H1 (cell line): ENCODE measurements around the gene UPF2. TPM values are rescaled to one million over a fixed set of nuclear protein-coding genes. Genes with fewer than 3 reads are reported as not detected.
"Not testable (repeated sequence)": the region's sequence is repeated elsewhere in the genome, so short reads cannot be mapped to it uniquely, and the experiment has no call there.

Experiments used
- CTCF ChIA-PET: fragments of 300-600 bp; sonication (Branson Sonifier 250); formaldehyde crosslinking; loops from one replicate; lab custom pipeline; 2021; ENCODE audit not compliant: partially characterized antibody; lab: Charles Lee
- POLR2A ChIA-PET: fragments of 300-600 bp; sonication (Branson Sonifier 250); formaldehyde crosslinking; loops from one replicate; lab custom pipeline; 2021; ENCODE audit warnings: inconsistent platforms; ENCODE audit not compliant: partially characterized antibody; lab: Charles Lee
- DNase-seq, 2 experiments: peaks; one replicate each; pipeline versions ENCODE4 v3.0.0 to v3.0.0-alpha.2; 2010 to 2022; ENCODE audit warnings: low spot score in 2 of 2, low read depth in 1 of 2, mixed read lengths in 1 of 2
- FAIRE-seq: peaks from 2 replicates; lab custom pipeline; 2011; peaks lifted over from hg19 to GRCh38; lab: Jason Lieb, UNC
- H2AFZ ChIP-seq: 2 replicates; pipeline ENCODE4 v1.8.1; 2012; ENCODE audit warnings: low read length, inconsistent platforms
- H2AK5ac ChIP-seq: 2 replicates; pipeline ENCODE4 v1.6.1; 2013; ENCODE audit warnings: low read depth, low read length
- H2BK120ac ChIP-seq: replicated peaks from 2 replicates; pipeline ENCODE3; 2013; ENCODE audit warnings: low read depth, low read length, inconsistent platforms
- H2BK12ac ChIP-seq: 2 replicates; pipeline ENCODE4 v1.6.1; 2013; ENCODE audit warnings: low read depth, low read length
- H2BK15ac ChIP-seq: 2 replicates; pipeline ENCODE4 v1.6.1; 2013; ENCODE audit warnings: low read length
- H2BK20ac ChIP-seq: 2 replicates; pipeline ENCODE4 v1.6.1; 2013; ENCODE audit warnings: low read length
- H2BK5ac ChIP-seq: 2 replicates; pipeline ENCODE4 v1.6.1; 2013; ENCODE audit warnings: low read depth, low read length
- H3K14ac ChIP-seq: 2 replicates; pipeline ENCODE4 v1.6.1; 2013; ENCODE audit warnings: inconsistent platforms; ENCODE audit not compliant: insufficient read length
- H3K18ac ChIP-seq: 2 replicates; pipeline ENCODE4 v1.6.1; 2013; ENCODE audit warnings: low read length; ENCODE audit errors: extremely low read depth
- H3K23ac ChIP-seq: 2 replicates; pipeline ENCODE4 v1.6.1; 2013; ENCODE audit warnings: inconsistent platforms; ENCODE audit not compliant: insufficient read length
- H3K23me2 ChIP-seq: 2 replicates; pipeline ENCODE4 v1.6.1; 2013; ENCODE audit warnings: low read depth, low read length
- H3K27ac ChIP-seq: 2 replicates; pipeline ENCODE4 v1.6.1; 2011; ENCODE audit warnings: low read depth, low read length, inconsistent platforms
- H3K27me3 ChIP-seq, 4 experiments: replicated peaks in 1 of 4; 1 replicate in 1 of 4; 2 replicates in 3 of 4; pipeline versions ENCODE4 v1.6.1 to v1.8.1; 2011 to 2013; ENCODE audit warnings: low read length in 3 of 4, mild to moderate bottlenecking in 3 of 4, inconsistent platforms in 2 of 4, mixed read lengths in 2 of 4, moderate library complexity in 1 of 4; ENCODE audit not compliant: control insufficient read depth in 3 of 4, insufficient read depth in 3 of 4; ENCODE audit errors: extremely low read depth in 1 of 4
- H3K36me3 ChIP-seq, 4 experiments: 2 replicates each; pipeline versions ENCODE4 v1.6.1 to v1.8.1; 2011 to 2013; ENCODE audit warnings: mild to moderate bottlenecking in 4 of 4, low read length in 3 of 4, moderate library complexity in 2 of 4, control low read depth in 1 of 4, inconsistent platforms in 1 of 4; ENCODE audit not compliant: insufficient read depth in 4 of 4, control insufficient read depth in 2 of 4
- H3K4ac ChIP-seq: replicated peaks from 2 replicates; pipeline ENCODE3; 2013; ENCODE audit warnings: low read length, low read depth, mixed read lengths, inconsistent platforms; ENCODE audit not compliant: insufficient read length
- H3K4me1 ChIP-seq, 4 experiments: replicated peaks in 1 of 4; 1 replicate in 1 of 4; 2 replicates in 3 of 4; pipeline versions ENCODE4 v1.6.1 to v1.8.1; 2011 to 2013; ENCODE audit warnings: low read length in 3 of 4, inconsistent platforms in 2 of 4, mixed read lengths in 1 of 4; ENCODE audit not compliant: insufficient read depth in 4 of 4, control insufficient read depth in 3 of 4
- H3K4me2 ChIP-seq, 2 experiments: 2 replicates each; pipeline versions ENCODE4 v1.6.1 to v1.8.1; 2011 to 2013; ENCODE audit warnings: low read depth in 2 of 2, low read length in 2 of 2, control low read depth in 1 of 2, inconsistent platforms in 1 of 2, mild to moderate bottlenecking in 1 of 2; ENCODE audit not compliant: insufficient read depth in 1 of 2
- H3K4me3 ChIP-seq, 4 experiments: fragments of 200-600, 300-600 bp in 1 of 4; sonication (generic), shearing (Covaris generic), sonication (Bioruptor Twin) in 1 of 4; 2 replicates each; pipeline versions ENCODE4 v1.5.1 to v1.8.1; 2011 to 2016; ENCODE audit warnings: low read length in 4 of 4, low read depth in 3 of 4, control low read depth in 2 of 4, inconsistent platforms in 2 of 4, mild to moderate bottlenecking in 2 of 4, mixed read lengths in 1 of 4, moderate library complexity in 1 of 4; ENCODE audit not compliant: insufficient read depth in 2 of 4; ENCODE audit errors: extremely low read depth in 1 of 4
- H3K56ac ChIP-seq: replicated peaks from 2 replicates; pipeline ENCODE3; 2013; ENCODE audit warnings: low read depth, mild to moderate bottlenecking, mixed read lengths, low read length, inconsistent platforms; ENCODE audit not compliant: insufficient read length
- H3K79me1 ChIP-seq: 2 replicates; pipeline ENCODE4 v1.6.1; 2013; ENCODE audit warnings: low read depth, low read length, control low read depth
- H3K79me2 ChIP-seq, 2 experiments: 2 replicates each; pipeline versions ENCODE4 v1.6.1 to v1.8.1; 2012 to 2013; ENCODE audit warnings: low read length in 2 of 2, mild to moderate bottlenecking in 2 of 2, inconsistent platforms in 1 of 2; ENCODE audit not compliant: insufficient read depth in 2 of 2, control insufficient read depth in 1 of 2
- H3K9ac ChIP-seq, 4 experiments: replicated peaks in 1 of 4; 1 replicate in 1 of 4; 2 replicates in 3 of 4; pipeline versions ENCODE4 v1.6.1 to v1.8.1; 2011 to 2013; ENCODE audit warnings: low read depth in 3 of 4, low read length in 3 of 4, control low read depth in 2 of 4, mild to moderate bottlenecking in 2 of 4, moderate library complexity in 2 of 4, inconsistent platforms in 1 of 4; ENCODE audit errors: extremely low read depth in 1 of 4
- H3K9me3 ChIP-seq, 2 experiments: 2 replicates each; pipeline versions ENCODE4 v1.6.1 to v1.8.1; 2012 to 2013; ENCODE audit warnings: mild to moderate bottlenecking in 2 of 2, moderate library complexity in 2 of 2, control low read depth in 1 of 2, inconsistent platforms in 1 of 2, low read depth in 1 of 2, low read length in 1 of 2, mixed read lengths in 1 of 2; ENCODE audit not compliant: insufficient read depth in 2 of 2
- H4K20me1 ChIP-seq, 2 experiments: replicated peaks in 1 of 2; 2 replicates each; pipeline versions ENCODE3 to v1.8.1; 2011 to 2013; ENCODE audit warnings: inconsistent platforms in 2 of 2, low read length in 2 of 2, mild to moderate bottlenecking in 1 of 2; ENCODE audit not compliant: insufficient read depth in 2 of 2, control insufficient read depth in 1 of 2
- H4K5ac ChIP-seq: 2 replicates; pipeline ENCODE4 v1.6.1; 2013; ENCODE audit warnings: low read length, low read depth, mixed read lengths, inconsistent platforms; ENCODE audit not compliant: insufficient read length
- H4K8ac ChIP-seq: 2 replicates; pipeline ENCODE4 v1.8.0; 2013; ENCODE audit warnings: mild to moderate bottlenecking, moderate library complexity, low read length, inconsistent platforms; ENCODE audit not compliant: insufficient read depth; ENCODE audit errors: extremely low read depth
- H4K91ac ChIP-seq: replicated peaks from 2 replicates; pipeline ENCODE3; 2013; ENCODE audit warnings: low read length, mixed read lengths, inconsistent platforms; ENCODE audit not compliant: insufficient read length
- ATF2 ChIP-seq: IDR thresholded peaks from 2 replicates; pipeline ENCODE4 v1.6.1; 2012; ENCODE audit warnings: low read length, inconsistent platforms
- ATF3 ChIP-seq: IDR thresholded peaks from 2 replicates; pipeline ENCODE4 v1.6.1; 2011; ENCODE audit warnings: low read depth, mild to moderate bottlenecking, low read length; ENCODE audit not compliant: insufficient read depth
- KDM5A ChIP-seq: fragments of 200-600 bp; IDR thresholded peaks from 2 replicates; pipeline ENCODE4 v1.7.1; 2012; ENCODE audit warnings: mild to moderate bottlenecking, low read length, inconsistent platforms, mixed read lengths
- RAD21 ChIP-seq, 2 experiments: IDR thresholded peaks in 1 of 2; conservative IDR thresholded peaks in 1 of 2; 2 replicates each; pipeline ENCODE4 v1.6.1; 2011; ENCODE audit warnings: low read depth in 2 of 2, low read length in 2 of 2, improper control_type of control experiment in 1 of 2, inconsistent platforms in 1 of 2, mild to moderate bottlenecking in 1 of 2, moderate library complexity in 1 of 2
- TBP ChIP-seq: IDR thresholded peaks from 2 replicates; pipeline ENCODE4 v1.6.1; 2011; ENCODE audit warnings: low read depth, low read length, improper control_type of control experiment
- WGBS, 2 experiments: shearing (Covaris generic) in 1 of 2; methylation state at CpG; one replicate each; pipeline versions ENCODE4 v1.1.6 to v1.1.7; 2013 to 2015; ENCODE audit warnings: low lambda C conversion rate in 2 of 2, mixed read lengths in 2 of 2, inconsistent platforms in 1 of 2, low coverage in 1 of 2, missing lambda C conversion rate in 1 of 2; ENCODE audit not compliant: insufficient replicate concordance in 2 of 2, insufficient coverage in 1 of 2, insufficient read length in 1 of 2; ENCODE audit errors: extremely low coverage in 1 of 2, missing lambda C conversion rate in 1 of 2; 5-methylcytosine and 5-hydroxymethylcytosine counted together
- polyA plus RNA-seq, 7 experiments: library from polyadenylated mRNA; depleted of rRNA in 3 of 7; stranded (reverse) in 5 of 7; unstranded in 2 of 7; fragments of >200 nt in 5 of 7; fragments of 200-250 nt in 2 of 7; gene quantifications; 1 replicate in 5 of 7; 2 replicates in 1 of 7; 4 replicates in 1 of 7; pipeline versions ENCODE4 v1.2.1 to v1.2.3, GENCODE V29; 2011 to 2013; ENCODE audit warnings: missing spikeins in 2 of 7, mixed read lengths in 2 of 7
- total RNA-seq: library from RNA; stranded (reverse); fragmentation: NEBNext Ultra II Directional; extraction: Animal tissue kit (Norgen Biotek cat#: 25700); gene quantifications from 2 replicates; pipeline ENCODE4 v1.2.1, GENCODE V29; 2021

UPF2 gene
- total and polyA plus RNA-seq, 2 of the 8 experiments (the other 6 are each of a cell fraction or from before 2014, with no cell fraction given): 6.2 to 32.8 TPM

- TF ChIP-seq ATF3 (no peak), RAD21 (IDR thresholded peaks at IDR 0.05 in 1 of 2, conservative IDR thresholded peaks at IDR 0.05 in 1 of 2; ENCODE audit: low read depth in 2 of 2, low read length in 2 of 2) (no peak), ATF2 (no peak), KDM5A (no peak), TBP (no peak)
These were observed 150.7 kb downstream of the UPF2 start (continued) for GRCh38 chr10:11891776-11892486.

- H4K20me1 ChIP-seq, H3K9ac ChIP-seq, H3K56ac ChIP-seq, H3K4ac ChIP-seq, H3K36me3 ChIP-seq, H3K4me3 ChIP-seq, H2AFZ ChIP-seq, H3K79me1 ChIP-seq, FAIRE-seq, H3K14ac ChIP-seq, H3K4me1 ChIP-seq, H2AK5ac ChIP-seq, H2BK15ac ChIP-seq, H2BK5ac ChIP-seq, POLR2A ChIA-PET, H3K18ac ChIP-seq, H2BK12ac ChIP-seq, H4K5ac ChIP-seq, H4K8ac ChIP-seq, H3K79me2 ChIP-seq, H2BK120ac ChIP-seq, H4K91ac ChIP-seq, H3K4me2 ChIP-seq, H3K23me2 ChIP-seq, H3K23ac ChIP-seq, H3K27ac ChIP-seq, H2BK20ac ChIP-seq, H3K9me3 ChIP-seq, H3K27me3 ChIP-seq, DNase-seq: not testable (repeated sequence)
- 92% methylated on average over 8 of the region's 8 CpGs; no CpG with 5 or more reads in 1 of the 2 experiments for WGBS, 2 experiments
- CTCF ChIA-PET: interaction anchor here (1.8 kb wide), 1 partner anchor 12 kb away, joined by 10 read pairs; no protein-coding TSS in a partner anchor
These were observed 153.3 kb downstream of the UPF2 start for GRCh38 chr10:11889263-11889662.
